Sigmoid colon (tissue), 4 donors: ENCODE results near the gene ARHGEF6.
A peak's percentile ranks its signal among the peaks of the same experiment; 100 is the strongest.

Experiments
- CTCF ChIP-seq, 4 experiments: fragments of 450-650 bp in 3 of 4; fragments of 200-600 bp in 1 of 4; IDR thresholded peaks; one replicate each; pipeline ENCODE4 v1.5.1; 2016 to 2019; ENCODE audit warnings: antibody characterized with exemption in 4 of 4, mild to moderate bottlenecking in 3 of 4, moderate library complexity in 2 of 4
- EP300 ChIP-seq, 4 donors: sonication (generic); formaldehyde crosslinking; IDR thresholded peaks; one replicate each; pipeline ENCODE4 v1.6.1; 2017; ENCODE audit warnings: antibody characterized with exemption in 4 of 4
- POLR2A ChIP-seq, 2 donors: fragments of 450-650 bp; IDR thresholded peaks; one replicate each; pipeline ENCODE4 v1.6.1; 2016; ENCODE audit warnings: antibody characterized with exemption in 2 of 2, mild to moderate bottlenecking in 2 of 2, moderate library complexity in 2 of 2
- POLR2AphosphoS5 ChIP-seq, 4 donors: sonication (generic); formaldehyde crosslinking; IDR thresholded peaks; one replicate each; pipeline ENCODE4 v1.6.1; 2017; ENCODE audit warnings: antibody characterized with exemption in 4 of 4

- peak in 1 of 4 donors; percentile 9 for TF ChIP-seq POLR2AphosphoS5 (IDR thresholded peaks at IDR 0.05)
- TF ChIP-seq CTCF (IDR thresholded peaks at IDR 0.05), result peak in 1 of 4 experiments; percentile 20
- no peak for TF ChIP-seq EP300 (IDR thresholded peaks at IDR 0.05)
- TF ChIP-seq POLR2A (IDR thresholded peaks at IDR 0.05), result no peak
Measured at GRCh38 chrX:136711147-136711546, 69.6 kb downstream of the ARHGEF6 start.
